HepG2 (cell line): ENCODE data around the gene SNX24. TPM values are rescaled to one million over a fixed set of nuclear protein-coding genes. Genes with fewer than 3 reads are reported as not detected.
"Not testable (repeated sequence)": the region's sequence is repeated elsewhere in the genome, so short reads cannot be mapped to it uniquely, and the experiment has no call there.

Experiments used
- ATAC-seq: fragments of 200-7000 bp; cut with Tn5 transposase; 3 replicates; pipeline ENCODE4 v1.9.1; 2020; ENCODE audit warnings: mild to moderate bottlenecking, moderate library complexity
- BruUV-seq: library from RNA; stranded (reverse); fragments of 400-500 nt; replicated peaks from 2 replicates; lab custom pipeline; 2021; lab: Mats Ljungman, UMichigan
- CTCF ChIA-PET: fragments of 300-600 bp; formaldehyde crosslinking; extraction: SDS; loops from one replicate; lab custom pipeline; 2021; ENCODE audit warnings: low total read pairs, inconsistent platforms, low intra/inter-chr PET ratio; lab: Yijun Ruan, JAX
- POLR2A ChIA-PET: fragments of 350-600 bp; sonication (Branson Sonifier 250); formaldehyde crosslinking; loops from one replicate; lab custom pipeline; 2020; ENCODE audit warnings: antibody characterized with exemption, inconsistent platforms; lab: Yijun Ruan, JAX
- DNase-seq: peaks from one replicate; pipeline ENCODE4 v3.0.0-alpha.2; 2015; ENCODE audit warnings: low spot score
- FAIRE-seq: peaks from 3 replicates; lab custom pipeline; 2011; peaks lifted over from hg19 to GRCh38; lab: Jason Lieb, UNC
- H2AFZ ChIP-seq: one replicate; pipeline ENCODE4 v1.6.1; 2011; ENCODE audit warnings: low read length, inconsistent platforms
- H3K27ac ChIP-seq: fragments of 300-600 bp; 3 replicates; pipeline ENCODE4 v1.8.0; 2011; ENCODE audit warnings: mixed run types, mild to moderate bottlenecking, mixed read lengths, low read length, inconsistent platforms; ENCODE audit not compliant: insufficient read depth; ENCODE audit errors: extremely low read length
- H3K27me3 ChIP-seq, 2 experiments: fragments of 200-600 bp in 1 of 2; 2 replicates in 1 of 2; 3 replicates in 1 of 2; pipeline versions ENCODE4 v1.6.0 to v1.8.0; 2011; ENCODE audit warnings: low read length in 2 of 2, mild to moderate bottlenecking in 2 of 2, moderate library complexity in 2 of 2, inconsistent platforms in 1 of 2; ENCODE audit not compliant: insufficient read depth in 2 of 2, control insufficient read depth in 1 of 2
- H3K36me3 ChIP-seq, 2 experiments: fragments of 200-600 bp in 1 of 2; replicated peaks in 1 of 2; 2 replicates in 1 of 2; 3 replicates in 1 of 2; pipeline versions ENCODE4 v1.5.1 to v1.8.0; 2011; ENCODE audit warnings: low read length in 2 of 2, inconsistent platforms in 1 of 2; ENCODE audit not compliant: insufficient read depth in 2 of 2, control insufficient read depth in 1 of 2
- H3K4me1 ChIP-seq: 2 replicates; pipeline ENCODE4 v1.5.1; 2012; ENCODE audit warnings: low read length, inconsistent platforms; ENCODE audit not compliant: insufficient read depth
- H3K4me2 ChIP-seq: 2 replicates; pipeline ENCODE4 v1.6.0; 2011; ENCODE audit warnings: low read depth, low read length, inconsistent platforms
- H3K4me3 ChIP-seq, 3 experiments: fragments of 200-600 bp in 1 of 3; sonication (generic), shearing (Covaris generic) in 1 of 3; replicated peaks in 1 of 3; 2 replicates each; pipeline ENCODE4 v1.5.1; 2011 to 2016; ENCODE audit warnings: low read length in 3 of 3, inconsistent platforms in 2 of 3, low read depth in 2 of 3, mild to moderate bottlenecking in 2 of 3, control low read depth in 1 of 3, mixed read lengths in 1 of 3; ENCODE audit not compliant: insufficient read depth in 1 of 3
- H3K79me2 ChIP-seq: one replicate; pipeline ENCODE4 v1.6.1; 2011; ENCODE audit warnings: low read length, inconsistent platforms; ENCODE audit not compliant: insufficient read depth
- H3K9ac ChIP-seq: 2 replicates; pipeline ENCODE4 v1.6.0; 2011; ENCODE audit warnings: mild to moderate bottlenecking, low read depth, low read length, inconsistent platforms; ENCODE audit not compliant: insufficient read depth
- H3K9me3 ChIP-seq: 2 replicates; pipeline ENCODE4 v1.5.1; 2012; ENCODE audit warnings: mild to moderate bottlenecking, low read length
- H4K20me1 ChIP-seq: 2 replicates; pipeline ENCODE4 v1.6.0; 2011; ENCODE audit warnings: inconsistent platforms, mild to moderate bottlenecking, low read length, moderate library complexity; ENCODE audit not compliant: insufficient read depth
- EZH2 ChIP-seq: conservative IDR thresholded peaks from 2 replicates; pipeline ENCODE4 v1.6.1; 2012; ENCODE audit warnings: mild to moderate bottlenecking, low read depth, low read length, moderate library complexity
- RXRA ChIP-seq: sonication (generic); formaldehyde crosslinking; IDR thresholded peaks from 2 replicates; pipeline ENCODE4 v1.5.1; 2020; ENCODE audit warnings: missing genetic modification reagents
- WGBS: methylation state at CpG from one replicate; pipeline ENCODE4 v1.1.6; 2017; ENCODE audit warnings: low lambda C conversion rate; 5-methylcytosine and 5-hydroxymethylcytosine counted together
- in situ Hi-C: cut with HindIII; loops from 2 replicates; pipeline ENCODE4 v1.10.0; 2017; ENCODE audit warnings: low pct_unique_long_range_greater_than_20kb; ENCODE audit not compliant: extremely low pct_ligation_motif_present
- intact Hi-C: fragments of 100-400 bp; cut with micrococcal nuclease; formaldehyde crosslinking; loops from one replicate; pipeline ENCODE4 v1.10.0; 2022; ENCODE audit not compliant: unreplicated experiment
- polyA plus RNA-seq, 8 experiments: library from polyadenylated mRNA; depleted of rRNA in 3 of 8; stranded (reverse) in 7 of 8; unstranded in 1 of 8; fragments of >200 nt; fragmentation: Illumina TruSeq in 4 of 8; extraction: Trizol in 4 of 8; gene quantifications; 2 replicates each; pipeline versions ENCODE4 v1.2.1 to v1.2.3, GENCODE V29; 2011 to 2016; ENCODE audit warnings: low read depth in 4 of 8, missing spikeins in 1 of 8, mixed read lengths in 1 of 8; ENCODE audit not compliant: insufficient read depth in 1 of 8
- total RNA-seq, 5 experiments: library from RNA; depleted of rRNA; stranded (reverse); fragments of >200 nt; fragmentation: Illumina TruSeq; extraction: Trizol; gene quantifications; 2 replicates each; pipeline ENCODE4 v1.2.3, GENCODE V29; 2016; ENCODE audit warnings: low read depth in 1 of 5

Gene SNX24
- total and polyA plus RNA-seq, 2 of the 13 experiments (the other 11 are each of a cell fraction or from before 2014, with no cell fraction given): 7.2 to 23.7 TPM

DNA sequence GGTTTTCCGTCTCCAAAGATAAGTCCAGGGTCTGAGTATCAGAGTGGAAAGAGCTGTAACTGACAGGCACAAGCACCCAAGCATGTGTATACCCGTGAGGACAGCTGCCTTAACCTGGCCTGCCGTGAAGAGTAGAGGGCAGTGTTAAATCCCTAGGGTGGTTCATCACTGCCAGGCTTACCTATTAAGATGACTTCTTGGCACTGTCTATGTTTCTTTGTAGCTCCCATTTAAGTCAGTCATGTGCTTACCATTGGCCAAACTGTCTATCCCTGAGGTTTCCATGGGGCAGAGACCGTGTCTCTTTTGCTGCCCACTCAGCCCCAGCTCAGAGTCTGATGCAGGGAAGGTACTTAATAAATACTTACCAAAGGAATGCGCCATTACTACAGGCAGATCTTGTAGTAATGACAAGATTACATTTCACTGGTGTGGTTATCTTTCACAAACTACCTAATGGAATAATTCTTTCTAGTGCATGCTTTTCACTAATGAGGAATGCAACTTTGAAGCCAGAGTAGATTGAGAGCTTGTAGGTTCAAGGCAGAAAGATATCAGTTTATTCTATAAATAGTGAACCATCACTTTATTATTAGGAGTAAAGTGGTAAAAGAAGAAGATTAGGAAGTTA, 64.2 kb downstream of the SNX24 start:
- CTCF ChIA-PET: no interaction called here
- no peak overlapping the region for H3K27ac ChIP-seq
- intact Hi-C loops: no loop called here

DNA sequence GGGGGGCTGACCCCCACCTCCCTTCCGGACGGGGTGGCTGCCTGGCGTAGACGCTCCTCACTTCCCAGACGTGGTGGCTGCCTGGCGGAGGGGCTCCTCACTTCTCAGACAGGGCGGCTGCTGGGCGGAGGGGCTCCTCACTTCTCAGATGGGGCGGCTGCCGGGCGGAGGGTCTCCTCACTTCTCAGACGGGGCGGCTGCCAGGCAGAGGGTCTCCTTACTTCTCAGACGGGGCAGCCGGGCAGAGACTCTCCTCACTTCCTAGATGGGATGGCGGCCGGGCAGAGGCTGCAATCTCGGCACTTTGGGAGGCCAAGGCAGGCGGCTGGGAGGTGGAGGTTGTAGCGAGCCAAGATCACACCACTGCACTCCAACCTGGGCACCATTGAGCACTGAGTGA, 68.0 kb downstream of the SNX24 start:
- WGBS: 89% methylated on average over 3 of the region's 20 CpGs
- H3K4me1 ChIP-seq: peaks cover 23% of the 10 kb centered on the region
- H4K20me1 ChIP-seq, DNase-seq, H3K36me3 ChIP-seq, H3K4me3 ChIP-seq, H3K27ac ChIP-seq, in situ Hi-C loops, intact Hi-C loops, H3K9me3 ChIP-seq, H3K27me3 ChIP-seq, H3K79me2 ChIP-seq, H3K4me2 ChIP-seq, POLR2A ChIA-PET, CTCF ChIA-PET, BruUV-seq, H2AFZ ChIP-seq, H3K9ac ChIP-seq, ATAC-seq, FAIRE-seq: not testable (repeated sequence)

More for the DNA sequence above, 64.2 kb downstream of the SNX24 start:
- BruUV-seq: no TSS peak
- no peak for FAIRE-seq
- POLR2A ChIA-PET: no interaction called here
- Histone ChIP-seq H3K9ac (no peak overlapping the region), H2AFZ (no peak overlapping the region), H3K4me3 (no peak overlapping the region), H3K79me2 (no peaks in the 10 kb centered on the region), H4K20me1 (no peaks in the 10 kb centered on the region), H3K4me1 (no peaks in the 10 kb centered on the region), H3K36me3 (no peaks in the 10 kb centered on the region), H3K4me2 (no peak overlapping the region), H3K9me3 (no peaks in the 10 kb centered on the region), H3K27me3 (no peaks in the 10 kb centered on the region)
- no peak for TF ChIP-seq RXRA (CRISPR knock-in tag)
- TF ChIP-seq EZH2: no peak
- ATAC-seq: no peak
- 96% methylated on average over 5 of the region's 5 CpGs for WGBS
- in situ Hi-C loops: no loop called here
- DNase-seq: no peak
